Stimulated activated CD8-positive, alpha-beta memory T cell treated with anti-CD3 and anti-CD28 coated beads, Interleukin-4, amount 100 ng/mL, for 48 hours (primary cell): ENCODE data around the gene MERTK.
"Not testable (repeated sequence)": the region's sequence is repeated elsewhere in the genome, so short reads cannot be mapped to it uniquely, and the experiment has no call there.

Experiments
- DNase-seq: peaks from one replicate; pipeline ENCODE4 v3.0.0-alpha.2; 2020

The MERTK gene

GRCh38 chr2:111897924-111898702, at the start of gene MERTK:
Gene MERTK, plus strand, starts transcription at chr2:111898607. Its CDS starts 129 bp downstream, at chr2:111898736.
- DNase-seq = peak; percentile 75

DNA sequence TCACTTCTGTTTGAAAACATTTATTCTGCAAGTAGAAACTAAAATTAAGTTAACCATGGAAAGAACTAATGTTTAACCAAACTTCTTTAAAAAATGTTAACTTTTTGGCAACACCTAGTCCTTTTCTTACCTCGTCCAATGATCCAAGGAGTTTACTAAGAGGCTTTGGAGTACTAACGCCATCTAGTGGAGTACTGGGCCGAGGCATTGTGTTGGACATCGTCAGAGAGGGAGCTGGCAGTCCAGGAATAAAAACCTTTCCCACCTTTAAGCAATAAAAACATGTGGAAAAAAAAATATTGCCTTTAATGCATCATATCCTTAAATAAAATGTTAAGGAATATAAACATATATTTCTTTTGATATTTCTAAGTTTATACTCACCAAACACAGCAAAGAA, 47.8 kb upstream of the MERTK start:
- DNase-seq = peak; percentile 30

DNA sequence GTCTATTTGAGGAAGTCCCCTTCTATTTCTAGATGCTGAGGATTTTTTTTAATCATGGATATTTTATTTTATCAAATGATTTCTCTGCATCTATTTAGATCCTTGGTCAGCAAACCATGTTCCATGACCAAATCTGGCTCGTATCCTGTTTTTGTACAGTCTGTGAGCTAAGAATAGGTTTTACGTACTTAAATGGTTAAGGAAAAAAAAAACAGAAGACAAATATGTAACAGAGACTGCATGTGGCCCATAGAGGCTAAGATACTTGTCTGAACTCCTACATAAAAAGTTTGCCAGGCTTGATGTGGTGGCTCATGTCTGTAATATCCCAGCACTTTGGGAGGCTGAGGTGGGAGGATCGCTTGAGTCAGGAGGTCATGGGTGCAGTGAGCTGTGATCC, 45.9 kb upstream of the MERTK start:
- DNase-seq = not testable (repeated sequence)

DNA sequence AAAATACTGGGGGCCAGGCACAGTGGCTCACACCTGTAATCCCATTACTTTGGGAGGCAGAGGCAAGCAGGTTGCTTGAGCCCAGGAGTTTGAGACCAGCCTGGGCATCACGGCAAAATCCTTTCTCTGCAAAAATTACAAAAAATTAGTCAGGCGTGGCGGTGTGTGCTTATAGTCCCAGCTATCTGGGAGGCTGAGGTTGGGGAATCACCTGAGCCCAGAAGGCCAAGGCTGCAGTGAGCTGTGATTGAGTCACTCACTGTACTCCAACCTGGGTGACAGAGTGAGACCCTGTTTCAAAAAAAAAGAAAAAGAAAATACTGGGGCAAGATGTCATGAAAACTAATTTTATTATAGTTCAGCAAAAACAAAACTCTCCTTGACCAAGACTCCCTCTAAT, 38.4 kb upstream of the MERTK start:
- DNase-seq = not testable (repeated sequence)

DNA sequence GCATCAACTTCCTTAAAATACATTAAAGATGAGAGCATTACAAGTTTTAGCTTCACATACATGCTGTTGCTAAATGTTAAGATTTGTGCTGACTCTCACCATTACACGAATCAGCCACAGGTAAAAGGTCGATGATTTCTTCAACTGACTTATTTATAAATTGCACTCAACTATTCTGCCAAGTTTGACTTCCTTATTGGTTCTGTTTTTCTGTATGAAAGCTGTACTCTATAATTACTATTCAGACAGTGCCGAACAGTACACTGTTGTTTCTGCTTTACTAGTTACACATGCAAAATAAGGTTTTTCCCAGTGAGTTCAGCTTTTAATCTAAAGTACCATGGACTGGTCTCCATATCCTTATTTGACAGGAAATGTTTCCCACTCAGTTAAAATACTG, 33.3 kb upstream of the MERTK start:
- DNase-seq = not testable (repeated sequence)

DNA sequence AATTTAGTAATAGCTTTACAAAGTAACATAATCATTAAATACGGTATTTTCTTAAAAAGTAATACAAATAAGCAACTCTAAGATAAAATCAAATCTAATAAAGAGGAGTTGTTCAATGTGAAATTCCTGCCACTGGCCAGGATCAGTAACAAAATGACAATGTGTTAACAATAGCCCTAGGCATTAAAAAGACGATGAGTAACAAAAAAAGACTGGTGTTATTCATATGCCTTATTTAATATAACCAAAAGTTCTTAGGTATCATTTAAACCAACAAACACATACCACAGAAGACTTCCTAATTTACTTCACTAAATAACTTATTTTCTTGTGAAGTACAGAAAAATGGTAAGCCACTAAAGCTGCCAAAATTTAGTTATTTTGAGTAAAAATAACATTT, 25.6 kb upstream of the MERTK start:
- DNase-seq = not testable (repeated sequence)

DNA sequence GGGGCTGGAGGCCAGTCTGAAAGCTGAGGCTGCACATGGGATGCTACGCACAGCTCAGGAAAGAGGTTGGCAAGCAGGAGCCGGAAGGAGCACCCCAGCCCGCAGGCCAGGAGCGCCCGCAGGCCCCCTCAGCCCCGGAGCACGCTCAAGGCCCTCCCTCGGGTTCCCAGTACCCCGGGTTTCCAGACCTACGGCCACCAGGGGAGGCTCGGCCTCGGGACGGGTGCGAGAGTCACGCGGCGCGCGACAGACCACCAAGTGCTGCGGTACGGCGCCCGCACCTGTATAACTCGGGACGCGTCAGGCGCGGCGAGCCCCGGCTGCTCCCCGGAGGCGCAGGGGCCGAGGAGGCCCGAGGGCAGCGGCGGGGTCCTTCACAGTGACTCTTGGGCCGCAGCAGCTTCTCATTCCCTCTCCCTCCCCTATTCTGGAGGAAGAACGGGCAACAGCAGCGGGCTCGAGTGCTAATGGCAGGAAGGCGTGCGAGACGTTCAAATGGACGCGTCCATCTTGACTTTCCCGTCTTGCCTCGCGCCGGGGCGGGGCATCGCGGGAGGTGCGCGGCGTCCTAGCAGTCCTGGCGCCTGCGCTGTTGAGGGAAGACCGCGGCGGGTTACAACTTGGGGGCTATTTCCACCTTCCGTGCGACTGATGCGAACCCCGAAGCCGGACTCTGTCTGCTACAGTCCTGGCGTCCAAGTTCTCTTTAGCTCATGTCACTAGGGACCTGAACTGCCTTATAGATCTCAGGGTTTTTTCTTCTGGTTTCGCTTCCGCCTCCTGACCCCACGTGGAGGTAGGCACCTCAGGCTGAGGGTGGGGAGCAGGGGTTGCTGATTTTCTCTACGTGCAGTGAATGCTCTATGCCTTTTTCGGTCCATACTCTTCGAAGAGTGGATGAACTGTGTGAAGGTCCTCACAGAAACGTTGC, 14.5 kb upstream of the MERTK start, which contains the start of gene ANAPC1:
Gene ANAPC1, minus strand, starts transcription at position 533 of the 931 bp plus-strand sequence. CDS start 3,368 bp downstream, outside the sequence.
- DNase-seq = peak; percentile 90

DNA sequence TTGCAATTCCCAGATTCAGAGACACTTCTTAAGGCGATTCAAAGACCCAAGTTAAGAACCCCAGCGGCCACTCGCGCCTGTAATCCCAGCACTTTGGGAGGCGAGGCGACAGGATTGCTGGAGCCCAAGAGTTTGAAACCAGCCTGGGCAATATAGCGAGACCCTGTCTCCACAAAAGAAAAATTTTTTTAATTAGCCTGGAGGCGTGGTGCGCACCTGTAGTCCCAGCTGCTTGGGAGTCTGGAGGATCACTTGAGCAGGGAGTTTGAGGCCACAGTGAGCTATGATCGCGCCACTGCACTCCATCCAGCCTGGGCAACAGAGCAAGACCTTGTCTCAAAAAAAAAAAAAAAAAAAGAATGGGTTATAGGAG, 13.8 kb upstream of the MERTK start:
- DNase-seq = no peak

DNA sequence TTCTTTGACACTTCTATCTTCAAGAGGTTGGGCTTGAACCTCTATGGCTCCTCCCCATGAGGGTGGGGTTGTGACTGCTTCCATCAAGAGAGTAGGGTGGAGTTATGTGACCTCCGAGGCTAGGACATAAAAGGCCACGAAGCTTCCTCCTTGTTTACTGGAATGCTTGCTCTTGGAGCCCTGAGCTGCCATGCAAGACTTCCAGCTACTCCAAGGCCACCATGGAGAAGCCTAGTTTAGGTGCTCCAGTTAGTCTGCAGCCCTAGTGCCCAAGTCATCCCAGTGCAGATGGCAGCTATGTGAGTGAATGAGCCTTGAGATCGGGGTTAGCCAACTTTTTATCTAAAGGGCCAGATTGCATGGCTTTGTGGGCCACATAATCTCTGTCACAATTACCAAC, 2.4 kb upstream of the MERTK start:
- DNase-seq = no peak

- no peak for DNase-seq
Observed at GRCh38 chr2:111896576-111896975, 1.8 kb upstream of the MERTK start.

- DNase-seq = no peak
Observed at GRCh38 chr2:111897630-111897923, 830 bp upstream of the MERTK start.

DNA sequence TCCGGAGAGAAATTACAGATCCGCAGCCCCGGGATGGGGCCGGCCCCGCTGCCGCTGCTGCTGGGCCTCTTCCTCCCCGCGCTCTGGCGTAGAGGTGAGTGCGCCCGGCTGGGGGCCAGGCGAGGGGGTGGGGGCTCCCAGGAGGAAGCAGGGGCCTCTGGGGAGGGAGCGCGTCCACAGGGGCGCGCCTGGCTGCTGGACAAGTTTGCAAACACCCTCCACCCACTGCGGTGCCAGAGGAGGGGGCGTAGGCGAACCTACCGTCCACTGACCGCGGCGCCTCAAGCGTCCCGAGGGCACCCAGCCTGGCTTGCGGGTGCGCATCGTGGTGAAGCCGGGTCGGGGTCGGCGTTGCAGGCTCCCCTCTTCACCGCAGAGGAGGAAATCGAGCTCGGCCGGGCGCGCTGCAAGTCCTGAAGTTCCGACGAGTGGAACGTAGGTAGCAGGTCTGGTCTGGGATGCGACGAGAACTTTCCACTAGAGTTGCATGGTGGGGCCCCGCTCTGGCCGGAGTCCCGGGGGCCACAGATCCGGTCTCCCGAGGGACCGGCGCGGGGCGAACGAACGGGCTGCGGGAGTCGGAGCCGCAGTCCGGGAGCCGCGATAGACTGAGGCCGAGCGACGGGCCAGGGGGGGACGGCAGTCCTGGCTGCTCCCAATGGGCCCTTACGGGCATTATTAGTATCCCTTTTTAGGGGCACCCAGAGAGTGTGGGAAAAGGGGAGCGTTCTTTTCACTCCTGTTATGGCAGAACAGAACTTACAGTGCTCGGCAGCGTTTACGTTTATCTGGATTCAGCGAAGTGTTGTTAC, 502 bp downstream of the MERTK start:
- peak; percentile 40 for DNase-seq

GRCh38 chr2:111900859-111901258, 2.5 kb downstream of the MERTK start:
- DNase-seq = no peak

DNA sequence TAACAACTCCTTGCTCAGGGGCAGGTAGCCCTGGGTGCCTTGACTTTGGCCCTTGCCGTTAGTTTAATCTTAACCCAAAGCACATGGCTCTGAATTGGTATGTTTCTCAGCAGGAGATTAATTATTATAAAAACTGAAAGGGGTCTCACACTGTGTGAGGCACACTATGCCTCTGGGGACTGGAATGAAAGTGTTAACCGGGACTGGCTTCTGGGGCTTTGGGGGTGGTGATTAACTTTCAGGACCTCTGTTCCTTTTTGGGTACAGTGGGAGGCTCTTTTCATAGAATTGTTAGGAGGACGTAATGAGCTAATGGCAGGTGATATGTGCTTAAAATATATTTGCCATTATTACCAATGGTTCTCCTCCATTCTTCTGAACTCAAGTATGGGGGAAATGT, 5.1 kb downstream of the MERTK start:
- DNase-seq = no peak

DNA sequence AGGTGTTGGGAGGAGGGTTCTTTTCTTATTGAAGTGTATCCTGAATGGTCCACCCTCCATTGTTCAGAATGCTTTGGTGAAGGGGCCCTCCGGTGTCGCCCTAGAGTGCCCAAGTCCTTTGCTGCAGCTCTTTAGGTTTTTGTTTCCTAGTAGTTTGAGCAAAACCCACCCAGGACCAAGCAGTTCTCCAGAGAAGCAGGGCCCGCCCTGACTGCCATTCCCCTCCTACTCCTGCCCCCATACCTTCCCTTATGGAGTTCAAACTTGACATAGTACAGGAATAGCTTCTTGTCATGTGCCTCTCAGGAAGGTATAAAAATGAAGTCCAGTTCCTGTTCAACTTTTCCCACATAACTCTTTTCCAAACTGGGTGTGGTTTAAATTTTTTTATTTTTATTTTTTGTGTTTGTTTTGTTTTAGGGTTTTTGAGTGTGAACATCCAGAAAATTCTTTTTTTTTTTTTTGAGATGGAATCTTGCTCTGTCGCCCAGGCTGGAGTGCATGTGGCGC, 5.6 kb downstream of the MERTK start:
- no peak for DNase-seq

DNA sequence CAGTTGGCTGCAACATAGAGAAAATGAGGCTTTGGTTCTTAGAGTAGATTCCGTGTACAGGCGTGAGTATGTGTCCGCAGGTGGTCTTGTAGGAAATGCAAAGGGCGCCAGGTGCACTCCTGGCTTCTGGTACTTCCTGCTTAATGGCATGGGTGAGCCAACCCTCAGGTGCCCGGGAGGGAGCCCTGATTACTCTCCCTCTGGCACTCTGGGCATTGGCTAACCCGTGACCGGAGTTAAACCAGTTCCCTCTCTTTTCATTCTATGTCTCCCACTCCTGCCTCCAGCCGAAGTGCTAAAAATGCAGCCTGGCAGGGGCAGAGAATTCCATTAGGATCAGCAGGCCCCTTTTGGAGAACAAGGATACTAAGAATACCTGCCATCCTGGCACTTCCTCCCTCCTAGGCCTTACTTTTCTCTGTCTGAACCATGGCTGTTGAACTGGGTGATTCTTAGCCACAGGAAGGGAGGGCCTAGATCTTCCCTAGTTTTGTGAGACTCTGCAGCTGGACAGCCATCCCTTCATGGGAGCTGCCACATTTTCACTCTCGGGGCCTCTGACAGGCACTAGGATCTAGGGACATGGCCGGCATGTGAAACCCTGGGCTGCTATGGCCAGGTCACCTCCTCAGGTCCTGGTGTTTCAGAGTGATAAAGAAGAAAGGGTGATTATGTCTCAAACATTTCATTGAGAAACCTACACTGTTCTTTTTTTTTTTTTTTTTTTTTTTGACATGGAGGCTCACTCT, 6.5 kb downstream of the MERTK start:
- DNase-seq = no peak

DNA sequence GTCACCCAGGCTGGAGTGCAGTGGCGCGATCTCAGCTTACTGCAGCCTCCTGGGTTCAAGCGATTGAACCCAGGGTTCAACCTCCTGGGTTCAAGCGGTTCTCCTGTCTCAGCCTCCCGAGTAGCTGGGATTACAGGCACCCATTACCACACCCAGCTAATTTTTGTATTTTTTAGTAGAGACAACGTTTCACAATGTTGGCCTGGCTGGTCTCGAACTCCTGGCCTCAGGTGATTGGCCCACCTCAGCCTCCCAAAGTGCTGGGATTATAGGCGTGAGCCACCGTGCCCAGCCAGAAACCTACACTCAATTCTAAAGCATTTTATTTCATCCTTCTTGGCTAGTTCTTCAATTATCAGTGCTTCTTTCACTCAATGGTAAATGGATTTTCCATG, 7.1 kb downstream of the MERTK start:
- not testable (repeated sequence) for DNase-seq

GRCh38 chr2:111905990-111906735, 7.8 kb downstream of the MERTK start:
- no peak for DNase-seq

DNA sequence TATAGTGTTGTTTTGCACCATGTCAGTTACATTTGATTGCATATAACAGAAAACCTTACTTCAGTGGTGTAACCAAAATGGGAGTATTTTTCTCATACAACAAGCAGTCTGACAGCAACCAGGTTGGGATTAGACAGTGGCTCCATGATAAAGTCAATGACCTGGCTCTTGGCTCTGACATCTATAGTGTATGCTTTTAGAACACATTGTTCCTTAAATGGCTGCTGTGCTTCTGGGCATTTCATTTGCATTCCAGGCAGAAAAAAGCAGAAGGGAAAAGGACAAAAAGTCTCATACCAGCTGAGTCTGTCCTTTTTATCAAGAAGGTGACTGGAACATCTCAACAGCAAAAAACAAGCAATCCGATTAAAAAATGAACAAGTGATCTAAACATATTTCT, 10.2 kb downstream of the MERTK start:
- no peak for DNase-seq

DNA sequence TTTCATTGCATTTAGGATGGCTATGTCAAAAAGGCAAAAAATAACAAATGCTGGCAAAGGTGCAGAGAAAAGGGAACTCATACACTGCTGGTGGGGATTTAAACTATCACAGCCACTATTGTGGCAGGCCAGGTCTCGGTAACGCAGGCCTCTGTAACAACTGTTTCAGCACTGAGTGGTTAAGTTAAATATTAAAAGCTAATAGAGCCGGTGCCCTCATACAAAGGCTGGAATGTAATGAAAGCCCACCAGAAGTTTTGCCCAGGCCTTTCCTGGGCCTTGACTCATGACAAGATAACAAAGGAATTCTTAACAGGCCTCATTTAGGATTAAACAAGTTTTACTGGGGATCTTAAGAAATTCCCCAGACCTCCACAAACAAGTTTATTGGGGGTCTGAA, 10.7 kb downstream of the MERTK start:
- DNase-seq = no peak

- DNase-seq = not testable (repeated sequence)
Observed at GRCh38 chr2:111909997-111910396, 11.6 kb downstream of the MERTK start.
